HEK293 (cell line): ENCODE data around the gene TLNRD1.

Experiments used
- CTCF ChIA-PET: fragments of 350-600 bp; formaldehyde crosslinking; extraction: SDS; loops from one replicate; lab custom pipeline; 2021; ENCODE audit warnings: antibody characterized with exemption; lab: Yijun Ruan, JAX
- POLR2A ChIA-PET: fragments of 300-600 bp; formaldehyde crosslinking; extraction: SDS; loops from one replicate; lab custom pipeline; 2020; ENCODE audit warnings: antibody characterized with exemption, inconsistent platforms; lab: Yijun Ruan, JAX
- H3K27ac ChIP-seq: fragments of 200-500 bp; sonication (Bioruptor generic); 2 replicates; pipeline ENCODE4 v1.5.1; 2014; ENCODE audit warnings: low read depth, low read length, control low read depth, inconsistent platforms; ENCODE audit errors: extremely low read depth
- H3K36me3 ChIP-seq, 2 experiments: fragments of 200-500 bp in 1 of 2; sonication (Bioruptor generic) in 1 of 2; 1 replicate in 1 of 2; 2 replicates in 1 of 2; pipeline ENCODE4 v1.5.1; 2014 to 2017; ENCODE audit warnings: inconsistent platforms in 2 of 2, low read length in 2 of 2; ENCODE audit not compliant: control insufficient read depth in 2 of 2, insufficient read depth in 1 of 2
- H3K4me1 ChIP-seq: fragments of 200-500 bp; sonication (Bioruptor generic); 2 replicates; pipeline ENCODE4 v1.5.1; 2014; ENCODE audit warnings: mild to moderate bottlenecking, low read length, inconsistent platforms; ENCODE audit not compliant: control insufficient read depth, insufficient read depth
- H3K4me3 ChIP-seq: 2 replicates; pipeline ENCODE4 v1.5.1; 2011; ENCODE audit warnings: low read depth, mild to moderate bottlenecking, control low read depth, low read length, moderate library complexity
- H3K9me3 ChIP-seq: fragments of 200-500 bp; sonication (Bioruptor generic); 2 replicates; pipeline ENCODE4 v1.5.1; 2014; ENCODE audit warnings: low read depth, low read length, inconsistent platforms; ENCODE audit not compliant: control insufficient read depth, insufficient read depth
- BCL11A ChIP-seq: fragments of 450-650 bp; formaldehyde crosslinking; IDR thresholded peaks from 2 replicates; pipeline ENCODE4 v1.5.1; 2016; ENCODE audit warnings: low read depth, missing biosample characterization, missing genetic modification characterization
- BCL6B ChIP-seq: fragments of 450-650 bp; formaldehyde crosslinking; IDR thresholded peaks from 2 replicates; pipeline ENCODE4 v1.5.1; 2017; ENCODE audit warnings: missing biosample characterization, missing genetic modification characterization
- GLI2 ChIP-seq: fragments of 450-650 bp; formaldehyde crosslinking; IDR thresholded peaks from 2 replicates; pipeline ENCODE4; 2017; ENCODE audit warnings: missing biosample characterization, missing genetic modification characterization, low read depth, borderline replicate concordance
- HOXC10 ChIP-seq: sonication (generic); formaldehyde crosslinking; IDR thresholded peaks from 2 replicates; pipeline ENCODE4 v1.8.1; 2023; ENCODE audit warnings: mild to moderate bottlenecking, missing genetic modification reagents
- ZFHX2 ChIP-seq: fragments of 450-650 bp; formaldehyde crosslinking; conservative IDR thresholded peaks from 2 replicates; pipeline ENCODE4 v1.5.1; 2016; ENCODE audit warnings: missing biosample characterization, missing genetic modification characterization
- ZFP41 ChIP-seq: fragments of 450-650 bp; formaldehyde crosslinking; IDR thresholded peaks from 2 replicates; pipeline ENCODE4 v1.5.1; 2016; ENCODE audit warnings: missing biosample characterization, missing genetic modification characterization, borderline replicate concordance
- ZNF112 ChIP-seq: fragments of 450-650 bp; formaldehyde crosslinking; IDR thresholded peaks from 2 replicates; pipeline ENCODE4 v1.5.0; 2017; ENCODE audit warnings: missing biosample characterization, missing genetic modification characterization
- ZNF132 ChIP-seq: fragments of 450-650 bp; formaldehyde crosslinking; IDR thresholded peaks from 2 replicates; pipeline ENCODE4 v1.5.1; 2017; ENCODE audit warnings: missing biosample characterization, missing genetic modification characterization, borderline replicate concordance
- ZNF133 ChIP-seq: fragments of 450-650 bp; formaldehyde crosslinking; IDR thresholded peaks from 2 replicates; pipeline ENCODE4 v1.5.1; 2016; ENCODE audit warnings: missing biosample characterization, missing genetic modification characterization
- ZNF138 ChIP-seq: fragments of 450-650 bp; formaldehyde crosslinking; IDR thresholded peaks from 2 replicates; pipeline ENCODE4 v1.5.1; 2016; ENCODE audit warnings: missing biosample characterization, missing genetic modification characterization, borderline replicate concordance
- ZNF140 ChIP-seq: fragments of 450-650 bp; formaldehyde crosslinking; IDR thresholded peaks from 2 replicates; pipeline ENCODE4 v1.5.1; 2016; ENCODE audit warnings: missing biosample characterization, missing genetic modification characterization
- ZNF174 ChIP-seq: fragments of 450-650 bp; formaldehyde crosslinking; IDR thresholded peaks from 2 replicates; pipeline ENCODE4 v1.5.0; 2017; ENCODE audit warnings: missing biosample characterization, mild to moderate bottlenecking, missing genetic modification characterization
- ZNF175 ChIP-seq: fragments of 450-650 bp; formaldehyde crosslinking; IDR thresholded peaks from 2 replicates; pipeline ENCODE4 v1.5.1; 2016; ENCODE audit warnings: missing biosample characterization, missing genetic modification characterization
- ZNF184 ChIP-seq: fragments of 450-650 bp; IDR thresholded peaks from 2 replicates; pipeline ENCODE4 v1.5.1; 2018; ENCODE audit warnings: missing biosample characterization, mild to moderate bottlenecking, missing genetic modification characterization
- ZNF302 ChIP-seq: fragments of 450-650 bp; formaldehyde crosslinking; IDR thresholded peaks from 2 replicates; pipeline ENCODE4 v1.5.1; 2016; ENCODE audit warnings: missing biosample characterization, missing genetic modification characterization, low read depth
- ZNF354C ChIP-seq: fragments of 450-650 bp; formaldehyde crosslinking; IDR thresholded peaks from 2 replicates; pipeline ENCODE4 v1.5.1; 2016; ENCODE audit warnings: missing biosample characterization, missing genetic modification characterization, low read depth, borderline replicate concordance
- ZNF623 ChIP-seq: fragments of 450-650 bp; formaldehyde crosslinking; IDR thresholded peaks from 2 replicates; pipeline ENCODE4 v1.5.1; 2016; ENCODE audit warnings: missing biosample characterization, missing genetic modification characterization
- ZNF843 ChIP-seq: fragments of 450-650 bp; formaldehyde crosslinking; IDR thresholded peaks from 2 replicates; pipeline ENCODE4 v1.5.1; 2016; ENCODE audit warnings: missing biosample characterization, missing genetic modification characterization
- TF ChIP-seq, protein P1 (sequence below): fragments of 450-650 bp; formaldehyde crosslinking; conservative IDR thresholded peaks from 2 replicates; pipeline ENCODE4 v1.5.1; 2016; ENCODE audit warnings: low read depth, missing biosample characterization, missing genetic modification characterization
- TF ChIP-seq, protein P2 (sequence below): fragments of 450-650 bp; formaldehyde crosslinking; IDR thresholded peaks from 2 replicates; pipeline ENCODE4 v1.5.1; 2016; ENCODE audit warnings: missing biosample characterization, missing genetic modification characterization
- TF ChIP-seq, protein P3 (sequence below): fragments of 450-650 bp; formaldehyde crosslinking; IDR thresholded peaks from 2 replicates; pipeline ENCODE4 v1.5.1; 2017; ENCODE audit warnings: missing biosample characterization, missing genetic modification characterization
- TF ChIP-seq, protein P4 (sequence below): fragments of 450-650 bp; formaldehyde crosslinking; IDR thresholded peaks from 2 replicates; pipeline ENCODE4 v1.5.1; 2016; ENCODE audit warnings: missing biosample characterization, missing genetic modification characterization
- TF ChIP-seq, protein P5 (sequence below): fragments of 450-650 bp; formaldehyde crosslinking; IDR thresholded peaks from 2 replicates; pipeline ENCODE4 v1.5.1; 2016; ENCODE audit warnings: missing biosample characterization, missing genetic modification characterization

The TLNRD1 gene

DNA sequence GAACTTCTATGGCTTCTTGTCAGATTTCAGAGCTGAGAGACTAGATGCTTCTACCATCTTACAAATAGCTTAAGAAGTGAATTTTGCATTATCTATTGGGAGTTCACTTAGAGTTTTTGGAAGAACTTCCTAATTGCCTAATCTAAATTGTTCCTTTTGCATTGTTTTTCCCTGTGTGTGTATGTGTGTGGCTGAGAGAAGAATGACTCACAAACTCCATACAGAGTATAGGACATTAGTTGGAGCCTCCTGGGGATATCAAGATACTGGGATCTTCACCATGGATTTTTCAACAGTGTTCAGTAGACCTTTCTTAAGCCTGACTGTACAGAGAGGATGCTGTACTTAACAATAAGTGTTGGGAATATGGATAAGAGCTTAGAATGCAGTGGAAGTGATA, 10.9 kb downstream of the TLNRD1 start (continued):
- TF ChIP-seq ZNF138 (no peak), ZFP41 (no peak), ZFHX2 (no peak), GLI2 (tag by site-specific recombination) (no peak), ZNF302 (tag by site-specific recombination) (no peak)
- TF ChIP-seq, protein P1, sequence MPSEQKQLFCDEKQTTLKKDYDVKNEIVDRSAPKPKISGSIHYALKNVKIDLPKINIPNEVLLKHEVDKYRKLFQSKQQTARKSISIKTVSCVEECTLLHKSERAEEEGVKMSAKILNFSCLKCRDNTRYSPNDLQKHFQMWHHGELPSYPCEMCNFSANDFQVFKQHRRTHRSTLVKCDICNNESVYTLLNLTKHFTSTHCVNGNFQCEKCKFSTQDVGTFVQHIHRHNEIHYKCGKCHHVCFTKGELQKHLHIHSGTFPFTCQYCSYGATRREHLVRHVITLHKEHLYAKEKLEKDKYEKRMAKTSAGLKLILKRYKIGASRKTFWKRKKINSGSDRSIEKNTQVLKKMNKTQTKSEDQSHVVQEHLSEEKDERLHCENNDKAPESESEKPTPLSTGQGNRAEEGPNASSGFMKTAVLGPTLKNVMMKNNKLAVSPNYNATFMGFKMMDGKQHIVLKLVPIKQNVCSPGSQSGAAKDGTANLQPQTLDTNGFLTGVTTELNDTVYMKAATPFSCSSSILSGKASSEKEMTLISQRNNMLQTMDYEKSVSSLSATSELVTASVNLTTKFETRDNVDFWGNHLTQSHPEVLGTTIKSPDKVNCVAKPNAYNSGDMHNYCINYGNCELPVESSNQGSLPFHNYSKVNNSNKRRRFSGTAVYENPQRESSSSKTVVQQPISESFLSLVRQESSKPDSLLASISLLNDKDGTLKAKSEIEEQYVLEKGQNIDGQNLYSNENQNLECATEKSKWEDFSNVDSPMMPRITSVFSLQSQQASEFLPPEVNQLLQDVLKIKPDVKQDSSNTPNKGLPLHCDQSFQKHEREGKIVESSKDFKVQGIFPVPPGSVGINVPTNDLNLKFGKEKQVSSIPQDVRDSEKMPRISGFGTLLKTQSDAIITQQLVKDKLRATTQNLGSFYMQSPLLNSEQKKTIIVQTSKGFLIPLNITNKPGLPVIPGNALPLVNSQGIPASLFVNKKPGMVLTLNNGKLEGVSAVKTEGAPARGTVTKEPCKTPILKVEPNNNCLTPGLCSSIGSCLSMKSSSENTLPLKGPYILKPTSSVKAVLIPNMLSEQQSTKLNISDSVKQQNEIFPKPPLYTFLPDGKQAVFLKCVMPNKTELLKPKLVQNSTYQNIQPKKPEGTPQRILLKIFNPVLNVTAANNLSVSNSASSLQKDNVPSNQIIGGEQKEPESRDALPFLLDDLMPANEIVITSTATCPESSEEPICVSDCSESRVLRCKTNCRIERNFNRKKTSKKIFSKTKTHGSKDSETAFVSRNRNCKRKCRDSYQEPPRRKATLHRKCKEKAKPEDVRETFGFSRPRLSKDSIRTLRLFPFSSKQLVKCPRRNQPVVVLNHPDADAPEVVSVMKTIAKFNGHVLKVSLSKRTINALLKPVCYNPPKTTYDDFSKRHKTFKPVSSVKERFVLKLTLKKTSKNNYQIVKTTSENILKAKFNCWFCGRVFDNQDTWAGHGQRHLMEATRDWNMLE (tag by site-specific recombination) = no peak
- TF ChIP-seq, protein P2, sequence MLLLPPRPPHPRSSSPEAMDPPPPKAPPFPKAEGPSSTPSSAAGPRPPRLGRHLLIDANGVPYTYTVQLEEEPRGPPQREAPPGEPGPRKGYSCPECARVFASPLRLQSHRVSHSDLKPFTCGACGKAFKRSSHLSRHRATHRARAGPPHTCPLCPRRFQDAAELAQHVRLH = no peak
- TF ChIP-seq, protein P3, sequence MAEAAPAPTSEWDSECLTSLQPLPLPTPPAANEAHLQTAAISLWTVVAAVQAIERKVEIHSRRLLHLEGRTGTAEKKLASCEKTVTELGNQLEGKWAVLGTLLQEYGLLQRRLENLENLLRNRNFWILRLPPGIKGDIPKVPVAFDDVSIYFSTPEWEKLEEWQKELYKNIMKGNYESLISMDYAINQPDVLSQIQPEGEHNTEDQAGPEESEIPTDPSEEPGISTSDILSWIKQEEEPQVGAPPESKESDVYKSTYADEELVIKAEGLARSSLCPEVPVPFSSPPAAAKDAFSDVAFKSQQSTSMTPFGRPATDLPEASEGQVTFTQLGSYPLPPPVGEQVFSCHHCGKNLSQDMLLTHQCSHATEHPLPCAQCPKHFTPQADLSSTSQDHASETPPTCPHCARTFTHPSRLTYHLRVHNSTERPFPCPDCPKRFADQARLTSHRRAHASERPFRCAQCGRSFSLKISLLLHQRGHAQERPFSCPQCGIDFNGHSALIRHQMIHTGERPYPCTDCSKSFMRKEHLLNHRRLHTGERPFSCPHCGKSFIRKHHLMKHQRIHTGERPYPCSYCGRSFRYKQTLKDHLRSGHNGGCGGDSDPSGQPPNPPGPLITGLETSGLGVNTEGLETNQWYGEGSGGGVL (tag by site-specific recombination) = no peak
- TF ChIP-seq, protein P4, sequence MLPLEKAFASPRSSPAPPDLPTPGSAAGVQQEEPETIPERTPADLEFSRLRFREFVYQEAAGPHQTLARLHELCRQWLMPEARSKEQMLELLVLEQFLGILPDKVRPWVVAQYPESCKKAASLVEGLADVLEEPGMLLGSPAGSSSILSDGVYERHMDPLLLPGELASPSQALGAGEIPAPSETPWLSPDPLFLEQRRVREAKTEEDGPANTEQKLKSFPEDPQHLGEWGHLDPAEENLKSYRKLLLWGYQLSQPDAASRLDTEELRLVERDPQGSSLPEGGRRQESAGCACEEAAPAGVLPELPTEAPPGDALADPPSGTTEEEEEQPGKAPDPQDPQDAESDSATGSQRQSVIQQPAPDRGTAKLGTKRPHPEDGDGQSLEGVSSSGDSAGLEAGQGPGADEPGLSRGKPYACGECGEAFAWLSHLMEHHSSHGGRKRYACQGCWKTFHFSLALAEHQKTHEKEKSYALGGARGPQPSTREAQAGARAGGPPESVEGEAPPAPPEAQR = no peak

- CTCF ChIA-PET = interaction anchor here (0.6 to 0.8 kb wide), 2 partner anchors 33 to 254 kb away, joined by 3 read pairs; no protein-coding TSS in a partner anchor
- Histone ChIP-seq H3K9me3 (no peaks in the 10 kb centered on the region), H3K27ac (no peak overlapping the region), H3K4me1 (0 out of 2 replicates have a peak, but pooled peaks cover 7% of the 10 kb centered on the region), H3K36me3 (no peaks in the 10 kb centered on the region), H3K4me3 (no peak overlapping the region)
- TF ChIP-seq ZNF623 (tag by site-specific recombination) (no peak), HOXC10 (CRISPR knock-in tag) (no peak)
- TF ChIP-seq, protein P5, sequence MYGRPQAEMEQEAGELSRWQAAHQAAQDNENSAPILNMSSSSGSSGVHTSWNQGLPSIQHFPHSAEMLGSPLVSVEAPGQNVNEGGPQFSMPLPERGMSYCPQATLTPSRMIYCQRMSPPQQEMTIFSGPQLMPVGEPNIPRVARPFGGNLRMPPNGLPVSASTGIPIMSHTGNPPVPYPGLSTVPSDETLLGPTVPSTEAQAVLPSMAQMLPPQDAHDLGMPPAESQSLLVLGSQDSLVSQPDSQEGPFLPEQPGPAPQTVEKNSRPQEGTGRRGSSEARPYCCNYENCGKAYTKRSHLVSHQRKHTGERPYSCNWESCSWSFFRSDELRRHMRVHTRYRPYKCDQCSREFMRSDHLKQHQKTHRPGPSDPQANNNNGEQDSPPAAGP = no peak
- POLR2A ChIA-PET = no interaction called here
Measured at GRCh38 chr15:81012588-81012987, 11.9 kb downstream of the TLNRD1 start.

DNA sequence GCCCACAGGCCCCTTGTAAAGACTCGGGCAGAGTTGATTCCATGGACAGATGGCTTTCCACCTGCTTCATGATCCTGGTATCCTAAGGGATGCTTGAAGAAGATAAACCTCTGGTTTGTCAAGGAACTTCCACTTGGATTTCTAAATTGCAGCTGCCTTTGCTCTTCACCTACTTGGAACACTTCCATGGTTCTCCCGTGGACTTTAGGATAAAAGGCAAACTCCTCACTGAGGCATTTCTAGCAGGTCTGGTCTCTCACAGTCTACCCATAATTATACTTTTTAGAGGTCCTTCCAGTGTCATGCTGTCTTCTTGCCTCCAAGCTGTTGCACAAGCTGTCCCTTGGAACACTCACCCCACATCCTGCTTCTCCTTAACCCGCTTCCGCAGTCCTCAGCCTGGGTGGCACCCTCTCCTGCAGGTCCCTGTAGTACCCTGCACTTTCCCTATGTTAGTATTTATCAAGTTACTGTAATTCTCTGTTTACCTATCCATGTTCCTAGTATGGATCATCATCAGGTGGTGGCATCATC, 12.7 kb downstream of the TLNRD1 start:
- Histone ChIP-seq H3K4me1 (no peaks in the 10 kb centered on the region), H3K9me3 (no peaks in the 10 kb centered on the region), H3K36me3 (no peaks in the 10 kb centered on the region), H3K4me3 (no peak overlapping the region), H3K27ac (no peak overlapping the region)
- CTCF ChIA-PET = interaction anchor here (0.6 to 1.0 kb wide), 3 partner anchors 36 to 253 kb away, joined by 3 read pairs; no protein-coding TSS in a partner anchor
- POLR2A ChIA-PET = no interaction called here
- TF ChIP-seq ZNF112 (tag by site-specific recombination) = no peak
- no peak for TF ChIP-seq ZNF132 (tag by site-specific recombination)
- no peak for TF ChIP-seq ZNF140 (tag by site-specific recombination)
- TF ChIP-seq BCL6B = no peak
- no peak for TF ChIP-seq ZNF354C (tag by site-specific recombination)
- TF ChIP-seq ZNF174 (tag by site-specific recombination) = no peak
- TF ChIP-seq ZNF843 (tag by site-specific recombination) = no peak
- TF ChIP-seq ZNF133 = no peak
- TF ChIP-seq BCL11A (tag by site-specific recombination) = no peak
- no peak for TF ChIP-seq ZNF175 (tag by site-specific recombination)
- TF ChIP-seq ZNF184 = no peak
